Suprapubic skin (tissue), 4 donors: ENCODE results near the gene LDHD. TPM values are rescaled to one million over a fixed set of nuclear protein-coding genes. Genes with fewer than 3 reads are reported as not detected.

ENCODE experiments used
- DNase-seq, 2 donors: peaks; one replicate each; pipeline ENCODE4 v3.0.0-alpha.2; 2019; ENCODE audit warnings: low spot score in 2 of 2
- H3K27ac ChIP-seq: fragments of 200-600 bp; sonication (generic); one replicate; pipeline ENCODE4 v1.5.1; 2019
- H3K27me3 ChIP-seq: fragments of 200-600 bp; sonication (generic); one replicate; pipeline ENCODE4 v1.5.1; 2019
- H3K36me3 ChIP-seq: fragments of 200-600 bp; sonication (generic); one replicate; pipeline ENCODE4 v1.5.1; 2019
- H3K4me1 ChIP-seq: fragments of 200-600 bp; sonication (generic); one replicate; pipeline ENCODE4 v1.5.1; 2019
- H3K4me3 ChIP-seq: fragments of 200-600 bp; sonication (generic); one replicate; pipeline ENCODE4 v1.5.1; 2019; ENCODE audit warnings: mild to moderate bottlenecking
- H3K9me3 ChIP-seq: fragments of 200-600 bp; sonication (generic); one replicate; pipeline ENCODE4 v1.5.1; 2019
- CTCF ChIP-seq, 2 donors: fragments of 200-600 bp in 1 of 2; fragments of 450-650 bp in 1 of 2; sonication (generic) in 1 of 2; IDR thresholded peaks; one replicate each; pipeline ENCODE4 v1.5.1; 2016 to 2019; ENCODE audit warnings: antibody characterized with exemption in 2 of 2, mild to moderate bottlenecking in 1 of 2, moderate library complexity in 1 of 2
- EP300 ChIP-seq: sonication (generic); formaldehyde crosslinking; IDR thresholded peaks from one replicate; pipeline ENCODE4 v1.6.1; 2017; ENCODE audit warnings: antibody characterized with exemption
- POLR2A ChIP-seq, 2 donors: fragments of 450-650 bp; IDR thresholded peaks; one replicate each; pipeline ENCODE4 v1.6.1; 2017; ENCODE audit warnings: antibody characterized with exemption in 2 of 2, mild to moderate bottlenecking in 2 of 2, moderate library complexity in 2 of 2
- POLR2AphosphoS5 ChIP-seq, 3 donors: sonication (generic); formaldehyde crosslinking; IDR thresholded peaks; one replicate each; pipeline ENCODE4 v1.6.1; 2017; ENCODE audit warnings: antibody characterized with exemption in 3 of 3
- WGBS: methylation state at CpG from one replicate; pipeline ENCODE4 v1.1.5; 2018; 5-methylcytosine and 5-hydroxymethylcytosine counted together
- total RNA-seq, 4 donors: library from RNA; depleted of rRNA; stranded (reverse); fragments of >200 nt; gene quantifications; one replicate each; pipeline ENCODE4 v1.1.0, GENCODE V29; 2016

The LDHD gene
- total RNA-seq, 4 donors from 2014 or later: 10.7 to 19.2 (median 14.0) TPM

GRCh38 chr16:75114946-75115825 lies 1.4 kb downstream of the LDHD start:
- Histone ChIP-seq H3K36me3 (no peaks in the 10 kb centered on the region), H3K4me1 (peaks cover 36% of the 10 kb centered on the region), H3K9me3 (no peaks in the 10 kb centered on the region), H3K27me3 (no peaks in the 10 kb centered on the region), H3K27ac (no peak overlapping the region), H3K4me3 (no peak overlapping the region)
- WGBS: 83% methylated on average over 20 of the region's 45 CpGs
- TF ChIP-seq POLR2AphosphoS5 (IDR thresholded peaks at IDR 0.05): no peak
- TF ChIP-seq CTCF (IDR thresholded peaks at IDR 0.05): no peak
- no peak for TF ChIP-seq POLR2A (IDR thresholded peaks at IDR 0.05)
- TF ChIP-seq EP300: no peak
- DNase-seq: no peak

DNA sequence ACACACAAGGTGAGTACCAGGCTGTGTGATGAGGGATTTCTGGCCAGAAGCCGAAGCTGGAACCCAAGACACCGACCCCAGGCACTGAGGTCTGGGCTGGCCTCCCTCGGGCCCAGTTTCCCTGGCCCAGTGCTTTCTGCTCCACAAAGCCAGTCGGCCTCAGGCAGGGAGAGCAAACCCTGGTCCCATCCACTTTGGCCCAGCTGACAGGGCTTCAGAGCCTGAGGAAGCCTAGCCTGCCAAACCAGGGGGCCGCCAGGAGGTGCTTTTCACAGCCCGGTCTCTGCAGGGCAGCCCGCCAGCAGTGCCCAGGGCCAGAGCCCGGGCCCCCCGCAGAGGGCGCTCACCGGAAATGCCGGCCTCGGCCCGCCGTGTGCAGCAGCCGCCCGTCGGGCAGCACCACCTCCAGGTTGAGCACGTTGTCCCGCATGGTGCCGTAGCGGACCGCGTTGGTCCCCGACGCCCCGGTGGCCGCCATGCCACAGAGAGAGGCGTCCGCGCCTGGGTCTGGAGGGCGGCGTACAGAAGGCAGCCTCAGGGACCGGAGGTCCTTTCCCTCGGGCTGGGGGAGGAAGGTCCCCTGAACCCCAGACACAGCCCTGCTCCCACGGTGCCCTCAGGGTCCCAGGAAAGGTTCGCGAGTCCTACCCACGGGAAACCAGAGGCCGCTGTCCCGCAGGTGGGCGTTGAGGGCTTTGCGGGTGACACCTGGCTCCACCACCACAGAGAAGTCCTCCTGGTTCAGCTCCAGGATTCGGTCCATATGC lies 2.2 kb downstream of the LDHD start:
- 83% methylated on average over 4 of the region's 44 CpGs for WGBS
- Histone ChIP-seq H3K4me3 (no peak overlapping the region), H3K4me1 (peaks cover 45% of the 10 kb centered on the region)

GRCh38 chr16:75113541-75114121 lies 2.9 kb downstream of the LDHD start:
- Histone ChIP-seq H3K4me3 (no peak overlapping the region), H3K27ac (no peak overlapping the region), H3K4me1 (peaks cover 52% of the 10 kb centered on the region), H3K36me3 (no peaks in the 10 kb centered on the region), H3K27me3 (no peaks in the 10 kb centered on the region), H3K9me3 (no peaks in the 10 kb centered on the region)
- DNase-seq: no peak
- WGBS: 81% methylated on average over 7 of the region's 20 CpGs
- no peak for TF ChIP-seq EP300
- TF ChIP-seq POLR2A (IDR thresholded peaks at IDR 0.05): no peak
- TF ChIP-seq CTCF (IDR thresholded peaks at IDR 0.05): no peak
- TF ChIP-seq POLR2AphosphoS5 (IDR thresholded peaks at IDR 0.05): no peak

More for the DNA sequence above, 2.2 kb downstream of the LDHD start:
- no peak for DNase-seq
- Histone ChIP-seq H3K9me3 (no peaks in the 10 kb centered on the region), H3K27me3 (no peaks in the 10 kb centered on the region), H3K36me3 (no peaks in the 10 kb centered on the region), H3K27ac (no peak overlapping the region)
- TF ChIP-seq CTCF (IDR thresholded peaks at IDR 0.05) (no peak), POLR2A (IDR thresholded peaks at IDR 0.05) (no peak), EP300 (no peak), POLR2AphosphoS5 (IDR thresholded peaks at IDR 0.05) (no peak)

DNA sequence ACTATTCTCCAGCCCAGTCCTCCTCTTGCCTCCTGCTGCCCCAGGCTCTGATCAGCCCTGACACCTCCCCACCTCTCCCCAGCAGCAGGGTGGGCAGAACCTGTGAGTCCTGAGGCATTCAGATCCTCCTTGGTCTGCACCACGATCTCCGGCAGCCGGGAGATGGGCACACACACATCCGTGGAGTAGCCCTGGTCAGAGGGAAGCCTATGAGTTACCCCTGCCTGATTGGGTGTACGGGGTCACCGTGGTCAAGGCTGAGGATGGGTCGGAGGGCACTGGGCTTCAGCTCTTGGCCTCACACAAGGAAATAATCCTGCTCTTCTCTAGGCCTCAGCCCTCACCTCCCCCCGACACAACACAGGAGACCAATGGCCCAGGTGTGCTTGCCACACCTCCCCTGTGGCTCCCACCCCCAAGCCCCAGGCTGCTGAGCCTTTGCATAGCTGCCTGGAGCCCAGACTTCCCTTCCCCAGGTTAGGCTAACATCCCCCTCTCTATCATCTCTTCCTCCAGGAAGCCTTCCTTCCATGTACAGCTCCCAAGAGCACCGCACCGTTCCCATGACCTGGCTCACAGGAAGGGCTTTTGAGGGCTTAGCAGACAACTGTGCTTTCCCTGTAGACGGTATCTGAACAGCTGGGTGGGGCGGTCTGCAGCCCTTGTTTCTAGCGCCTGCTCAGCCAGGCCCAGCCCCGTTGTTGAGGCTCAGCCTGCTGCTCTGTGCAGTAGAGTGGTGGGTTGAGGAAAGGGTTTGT lies 3.7 kb downstream of the LDHD start:
- Histone ChIP-seq H3K9me3 (no peaks in the 10 kb centered on the region), H3K4me3 (no peak overlapping the region), H3K4me1 (peaks cover 59% of the 10 kb centered on the region), H3K36me3 (no peaks in the 10 kb centered on the region), H3K27ac (no peak overlapping the region), H3K27me3 (no peaks in the 10 kb centered on the region)
- no peak for DNase-seq
- WGBS: 57% methylated on average over 13 of the region's 14 CpGs
- TF ChIP-seq POLR2A (IDR thresholded peaks at IDR 0.05) (no peak), EP300 (no peak), POLR2AphosphoS5 (IDR thresholded peaks at IDR 0.05) (no peak), CTCF (IDR thresholded peaks at IDR 0.05) (no peak)
